ENCODE results near the gene MPC2.

- TF ChIP-seq YY1 (IDR thresholded peaks at IDR 0.05; ENCODE audit: insufficient read depth, insufficient read length) (no peak), SUZ12 (IDR thresholded peaks at IDR 0.05; ENCODE audit: extremely low read depth, insufficient read depth, insufficient read length) (no peak)
Observed at GRCh38 chr1:167905182-167905581, 31.7 kb downstream of the MPC2 start.
